HG03432 (cell line): Measurements from ENCODE around the gene ARHGAP18.
A peak's percentile ranks its signal among the peaks of the same experiment; 100 is the strongest.

Experiments used
- ATAC-seq: cut with Tn5 transposase; IDR thresholded peaks from one replicate; pipeline ENCODE4 v1.9.1; 2021; ENCODE audit warnings: mild to moderate bottlenecking, moderate library complexity; ENCODE audit not compliant: unreplicated experiment

ARHGAP18 gene, protein sequence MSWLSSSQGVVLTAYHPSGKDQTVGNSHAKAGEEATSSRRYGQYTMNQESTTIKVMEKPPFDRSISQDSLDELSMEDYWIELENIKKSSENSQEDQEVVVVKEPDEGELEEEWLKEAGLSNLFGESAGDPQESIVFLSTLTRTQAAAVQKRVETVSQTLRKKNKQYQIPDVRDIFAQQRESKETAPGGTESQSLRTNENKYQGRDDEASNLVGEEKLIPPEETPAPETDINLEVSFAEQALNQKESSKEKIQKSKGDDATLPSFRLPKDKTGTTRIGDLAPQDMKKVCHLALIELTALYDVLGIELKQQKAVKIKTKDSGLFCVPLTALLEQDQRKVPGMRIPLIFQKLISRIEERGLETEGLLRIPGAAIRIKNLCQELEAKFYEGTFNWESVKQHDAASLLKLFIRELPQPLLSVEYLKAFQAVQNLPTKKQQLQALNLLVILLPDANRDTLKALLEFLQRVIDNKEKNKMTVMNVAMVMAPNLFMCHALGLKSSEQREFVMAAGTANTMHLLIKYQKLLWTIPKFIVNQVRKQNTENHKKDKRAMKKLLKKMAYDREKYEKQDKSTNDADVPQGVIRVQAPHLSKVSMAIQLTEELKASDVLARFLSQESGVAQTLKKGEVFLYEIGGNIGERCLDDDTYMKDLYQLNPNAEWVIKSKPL

GRCh38 chr6:129709769-129710449 lies at the start of gene ARHGAP18:
ARHGAP18 (minus strand) TSS chr6:129710177; CDS start chr6:129710136, 41 bp downstream.
- ATAC-seq, result peak; percentile 99

DNA sequence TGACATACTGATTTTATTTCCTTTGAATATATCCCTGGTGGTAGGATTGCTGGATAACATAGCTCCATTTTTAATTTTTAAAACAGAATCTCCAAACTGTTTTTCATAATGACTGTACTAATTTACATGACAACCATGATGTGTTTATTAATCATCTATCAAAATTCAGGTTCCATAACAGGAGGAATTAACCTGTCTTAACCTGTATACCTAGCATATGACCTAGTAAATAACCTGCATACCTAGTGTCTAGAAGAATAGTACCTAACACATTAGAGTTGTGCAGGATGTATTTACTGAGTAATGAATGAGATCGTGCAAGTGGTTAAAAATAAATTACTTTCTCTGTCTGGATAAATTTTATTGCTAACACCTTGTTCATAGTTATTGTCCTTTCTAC lies 45.8 kb upstream of the ARHGAP18 start:
- no peak for ATAC-seq

DNA sequence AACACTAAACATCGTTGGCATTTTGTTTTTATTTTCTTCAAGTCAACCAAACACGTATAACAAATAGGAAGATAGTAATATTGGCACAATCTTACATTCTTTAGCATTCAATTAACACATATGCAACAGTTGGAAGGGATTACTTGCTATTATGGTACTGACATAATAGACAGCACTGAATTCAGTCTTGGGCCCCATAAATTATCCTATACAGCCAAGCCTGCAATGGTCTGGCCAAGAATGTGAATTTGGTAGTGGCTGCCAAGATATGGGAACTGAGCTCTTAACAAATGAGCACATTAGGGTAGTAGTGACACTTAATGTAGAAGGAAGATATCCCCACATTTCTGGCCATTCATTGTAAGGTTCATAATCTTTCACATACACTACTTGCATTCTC lies 44.8 kb upstream of the ARHGAP18 start:
- ATAC-seq, result no peak

GRCh38 chr6:129753422-129753821 lies 43.4 kb upstream of the ARHGAP18 start:
- ATAC-seq, result no peak

- no peak for ATAC-seq
These were observed 41.4 kb upstream of the ARHGAP18 start for GRCh38 chr6:129751384-129751783.

DNA sequence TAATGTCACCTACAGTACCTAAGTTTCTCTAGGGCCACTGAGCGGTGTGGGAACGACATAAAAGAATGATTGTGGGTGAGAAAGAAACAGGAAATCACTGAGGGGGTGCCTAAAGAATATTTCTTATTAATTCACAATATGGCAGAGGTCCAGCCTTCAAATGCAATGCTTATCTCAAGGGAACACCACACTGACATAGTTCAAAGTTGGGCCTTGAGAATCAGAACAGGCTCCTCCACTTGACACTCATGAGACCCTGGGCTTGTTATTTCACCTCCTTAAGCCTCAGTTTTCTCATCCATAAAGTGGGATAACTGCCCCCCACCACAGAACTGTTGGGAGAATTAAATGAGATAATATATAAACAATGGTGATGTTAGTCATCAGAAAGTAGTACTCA lies 40.4 kb upstream of the ARHGAP18 start:
- no peak for ATAC-seq

DNA sequence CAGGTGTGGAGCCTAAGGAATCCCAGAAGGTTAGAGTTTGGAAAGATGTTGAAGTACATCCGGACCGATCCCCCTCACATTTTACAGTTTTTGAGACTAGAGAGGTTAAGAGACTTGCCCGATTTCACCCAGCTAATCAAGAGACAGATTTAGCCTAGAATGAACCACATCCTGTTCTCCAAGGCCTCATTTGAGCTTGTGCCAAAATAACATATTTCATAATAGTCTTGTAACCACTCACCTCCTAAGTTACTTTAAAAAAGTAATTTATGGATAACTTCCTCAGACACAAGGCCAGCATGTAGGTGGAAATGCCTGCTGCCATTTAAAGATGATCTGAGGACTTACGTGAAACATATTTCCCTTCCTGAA lies 39.8 kb upstream of the ARHGAP18 start:
- ATAC-seq, result peak; percentile 48

DNA sequence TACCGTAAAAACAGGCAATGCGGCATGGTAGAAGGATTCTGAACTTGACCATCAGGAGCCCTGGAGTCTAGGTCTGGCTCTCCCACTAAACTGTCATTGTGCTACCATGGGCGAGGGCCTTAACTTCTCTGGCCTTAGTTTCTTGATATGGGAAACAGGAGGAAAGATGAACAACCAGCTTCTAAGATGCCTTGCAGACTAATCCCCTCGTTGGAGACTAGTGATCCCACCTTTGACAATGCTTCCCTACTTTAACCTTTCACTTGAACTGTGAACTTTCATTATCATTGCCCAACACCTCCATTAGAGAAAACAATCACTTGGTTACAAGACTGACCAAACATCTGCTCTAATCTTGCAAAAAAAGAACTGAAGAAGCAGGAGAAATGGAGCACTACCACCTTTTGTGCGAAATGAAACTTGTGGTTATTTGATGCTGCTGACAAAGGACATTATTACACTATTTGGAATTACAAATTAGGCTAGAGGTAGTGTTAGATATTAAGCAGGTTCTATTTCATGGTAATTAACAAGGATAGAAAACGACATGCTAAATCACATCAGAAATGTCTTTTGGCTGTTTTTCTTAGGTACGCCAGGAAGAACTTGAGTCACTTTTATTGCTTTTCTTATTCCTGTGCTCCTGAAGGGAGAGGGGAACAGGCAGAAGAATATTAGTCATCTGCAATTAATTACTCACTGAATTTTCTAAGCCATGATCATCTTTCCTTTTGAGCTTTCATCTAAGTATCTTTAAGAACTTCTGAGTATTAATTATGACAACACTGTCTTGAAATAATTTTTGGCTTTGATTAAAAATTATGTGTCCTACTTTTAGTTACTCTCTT lies 39.1 kb upstream of the ARHGAP18 start:
- peak; percentile 23 for ATAC-seq

- peak; percentile 88 for ATAC-seq
These were observed 38.4 kb upstream of the ARHGAP18 start for GRCh38 chr6:129748212-129748900.

DNA sequence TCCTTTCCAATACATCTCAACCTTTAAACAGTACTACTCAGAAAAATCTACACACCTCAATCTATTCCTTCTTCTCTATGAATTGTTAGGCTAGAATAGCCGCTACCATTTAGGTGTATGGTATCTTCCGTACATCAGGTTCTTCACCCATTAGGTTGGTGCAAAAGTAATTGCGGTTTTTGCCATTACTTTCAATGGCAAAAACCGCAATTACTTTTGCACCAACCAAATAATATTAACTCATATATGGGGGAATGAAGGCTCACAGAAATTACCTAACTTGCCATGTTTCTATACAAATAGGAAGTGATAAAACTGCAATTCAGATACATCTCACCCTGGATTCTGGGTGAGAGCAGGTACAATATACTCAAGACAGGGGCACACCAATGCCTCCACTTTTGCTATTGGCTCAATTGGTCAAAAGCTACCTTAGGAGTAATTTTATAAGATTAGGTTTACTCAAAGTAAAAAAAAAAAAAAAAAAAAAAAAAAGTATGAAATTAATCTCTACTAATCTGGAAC lies 37.7 kb upstream of the ARHGAP18 start:
- ATAC-seq, result no peak

- no peak for ATAC-seq
These were observed 34.9 kb upstream of the ARHGAP18 start for GRCh38 chr6:129744880-129745237.

- peak; percentile 37 for ATAC-seq
These were observed 34.4 kb upstream of the ARHGAP18 start for GRCh38 chr6:129744201-129744879.

- ATAC-seq, result no peak
These were observed 30.0 kb upstream of the ARHGAP18 start for GRCh38 chr6:129740013-129740412.

DNA sequence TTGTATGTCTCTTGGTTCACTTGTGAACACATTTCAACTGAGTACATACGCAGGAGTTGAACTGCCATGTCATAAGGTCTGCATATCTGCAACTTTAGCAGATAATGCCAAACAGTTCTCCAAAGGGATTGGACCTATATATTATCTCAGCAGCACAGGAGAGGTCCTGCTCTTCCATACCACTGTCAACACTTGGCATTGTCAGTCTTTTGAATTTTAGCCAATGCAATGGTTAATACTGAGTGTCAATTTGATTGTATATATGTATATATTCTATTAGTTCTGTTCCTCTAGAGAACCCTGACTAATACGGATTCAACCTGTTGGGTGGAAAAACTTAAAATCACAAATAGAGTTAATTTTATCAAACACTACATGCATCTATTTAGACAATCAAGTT lies 26.1 kb upstream of the ARHGAP18 start:
- no peak for ATAC-seq

DNA sequence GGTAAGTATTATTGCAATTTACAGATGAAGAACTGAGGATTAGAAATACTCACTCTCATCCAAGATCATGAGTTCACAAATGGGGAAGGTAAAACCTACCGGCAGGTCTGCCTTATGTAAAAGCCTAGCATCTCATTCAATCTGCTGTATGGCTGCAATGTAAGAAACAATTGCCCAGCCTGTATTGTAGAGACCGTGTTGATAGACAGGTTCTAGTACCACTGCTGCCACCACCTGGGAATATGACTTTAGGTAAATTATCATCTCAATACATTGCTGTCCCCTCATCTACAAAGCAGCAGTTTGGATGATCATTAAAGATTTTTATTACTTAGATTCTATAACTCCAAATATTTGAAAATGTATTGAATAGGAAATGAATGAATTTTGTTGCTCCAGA lies 23.3 kb upstream of the ARHGAP18 start:
- ATAC-seq, result peak; percentile 57

GRCh38 chr6:129732542-129732941 lies 22.6 kb upstream of the ARHGAP18 start:
- ATAC-seq, result no peak

- ATAC-seq, result no peak
These were observed 22.1 kb upstream of the ARHGAP18 start for GRCh38 chr6:129732034-129732433.

GRCh38 chr6:129731428-129731827 lies 21.5 kb upstream of the ARHGAP18 start:
- ATAC-seq, result no peak

- ATAC-seq, result peak; percentile 73
These were observed 20.6 kb upstream of the ARHGAP18 start for GRCh38 chr6:129730477-129731165.
